ENCODE measurements around the gene ZNF225. TPM values are rescaled to one million over a fixed set of nuclear protein-coding genes. Genes with fewer than 3 reads are reported as not detected.

ZNF225 gene
- total RNA-seq, 2 experiments from 2014 or later = 7.8 to 9.2 TPM

DNA sequence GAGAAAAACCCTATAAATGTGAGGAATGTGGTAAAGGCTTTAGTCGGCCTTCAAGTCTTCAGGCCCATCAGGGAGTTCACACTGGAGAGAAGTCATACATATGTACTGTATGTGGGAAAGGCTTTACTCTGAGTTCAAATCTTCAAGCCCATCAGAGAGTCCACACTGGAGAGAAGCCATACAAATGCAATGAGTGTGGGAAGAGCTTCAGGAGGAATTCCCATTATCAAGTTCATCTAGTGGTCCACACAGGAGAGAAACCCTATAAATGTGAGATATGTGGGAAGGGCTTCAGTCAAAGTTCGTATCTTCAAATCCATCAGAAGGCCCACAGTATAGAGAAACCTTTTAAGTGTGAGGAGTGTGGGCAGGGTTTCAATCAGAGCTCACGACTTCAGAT lies 63.4 kb downstream of the ZNF225 start:
- H3K4me3 Mint-ChIP-seq = no peak overlapping the region
- H3K27me3 Mint-ChIP-seq = no peaks in the 10 kb centered on the region
- peaks cover 53% of the 10 kb centered on the region for H3K9me3 Mint-ChIP-seq
- DNase-seq (no peak), ATAC-seq (ENCODE audit: low read depth) (no peak)
- no peaks in the 10 kb centered on the region for H3K4me1 Mint-ChIP-seq
- H3K36me3 Mint-ChIP-seq = peaks cover 64% of the 10 kb centered on the region
- POLR2A ChIA-PET = no interaction called here
- H3K27ac Mint-ChIP-seq = no peak overlapping the region

DNA sequence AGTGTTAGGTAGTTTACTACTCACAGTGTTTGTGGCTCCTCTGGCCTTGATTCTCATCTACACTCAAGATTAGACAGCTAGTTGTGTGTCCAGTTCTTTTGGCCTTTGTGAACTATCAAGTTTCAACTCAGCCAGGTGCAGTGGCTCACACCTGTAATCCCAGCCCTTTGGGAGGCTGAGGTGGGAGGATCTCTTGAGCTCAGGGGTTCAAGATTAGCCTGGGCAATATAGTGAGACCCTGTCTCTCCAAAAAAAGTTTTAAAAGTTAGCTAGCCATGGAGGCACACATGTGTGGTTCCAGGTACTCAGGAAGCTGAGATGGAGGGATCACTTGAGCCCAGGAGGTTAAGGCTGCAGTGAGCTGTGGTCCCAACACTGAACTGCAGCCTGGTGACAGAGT lies 67.8 kb downstream of the ZNF225 start:
- Mint-ChIP-seq H3K36me3 (peaks cover 21% of the 10 kb centered on the region), H3K4me3 (no peak overlapping the region), H3K27ac (no peak overlapping the region), H3K27me3 (no peaks in the 10 kb centered on the region), H3K9me3 (peaks cover 35% of the 10 kb centered on the region), H3K4me1 (no peaks in the 10 kb centered on the region)
- DNase-seq = no peak
- ATAC-seq (ENCODE audit: low read depth) = no peak
- POLR2A ChIA-PET = no interaction called here

DNA sequence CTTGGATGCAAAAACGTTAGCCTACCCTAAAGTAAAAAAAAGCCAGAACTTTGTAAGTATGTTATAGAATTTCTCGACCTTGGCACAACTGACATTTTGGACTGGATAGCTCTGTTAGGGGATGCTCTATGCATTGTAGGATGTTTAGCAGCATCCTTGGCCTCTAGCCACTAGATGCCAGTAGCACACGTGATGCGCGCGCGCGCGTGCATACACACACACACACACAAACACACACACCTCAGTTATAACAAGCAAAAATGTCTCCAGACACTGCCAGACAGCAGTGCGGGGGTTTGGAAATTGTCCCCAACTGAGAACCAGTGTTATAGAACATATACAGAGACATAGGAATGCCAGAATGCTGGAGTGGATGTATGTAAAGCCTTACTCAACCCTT lies 68.9 kb downstream of the ZNF225 start:
- DNase-seq = no peak

More for the DNA sequence above, 68.9 kb downstream of the ZNF225 start:
- no peak overlapping the region for H3K4me3 Mint-ChIP-seq
- ATAC-seq (ENCODE audit: low read depth) = no peak
- H3K36me3 Mint-ChIP-seq = peaks cover 9% of the 10 kb centered on the region
- H3K27me3 Mint-ChIP-seq = no peaks in the 10 kb centered on the region
- peaks cover 26% of the 10 kb centered on the region for H3K9me3 Mint-ChIP-seq
- no peak overlapping the region for H3K27ac Mint-ChIP-seq
- POLR2A ChIA-PET = no interaction called here
- no peaks in the 10 kb centered on the region for H3K4me1 Mint-ChIP-seq

Other genes with a start within 250 kb of the ZNF225 start
- 1 to 10 TPM; 4.5 to 6.8 TPM for gene ZNF404, start 229.4 kb upstream of the ZNF225 start, total RNA-seq
- 10 to 100 TPM; 21.0 to 22.4 TPM for gene ZNF45, start 178.1 kb upstream of the ZNF225 start, total RNA-seq
- gene ZNF221, start 162.2 kb upstream of the ZNF225 start, total RNA-seq = 1 to 10 TPM; 2.9 to 3.7 TPM
- 10 to 100 TPM; 12.3 to 12.9 TPM for gene ZNF155, start 129.2 kb upstream of the ZNF225 start, total RNA-seq
- 1 to 10 TPM; 9.2 to 9.7 TPM for gene ZNF230, start 110.4 kb upstream of the ZNF225 start, total RNA-seq
- gene ZNF222, start 88.0 kb upstream of the ZNF225 start, total RNA-seq = 1 to 10 TPM; 7.8 to 7.9 TPM
- 1 to 10 TPM; 2.2 to 3.3 TPM for gene ZNF223, start 61.4 kb upstream of the ZNF225 start, total RNA-seq
- gene ZNF284, start 41.2 kb upstream of the ZNF225 start, total RNA-seq = 1 to 10 TPM; 3.9 to 4.1 TPM
- 10 to 100 TPM; 55.3 to 58.2 TPM for gene ZNF224, start 19.0 kb upstream of the ZNF225 start, total RNA-seq
- 10 to 100 TPM; 16.4 to 18.2 TPM for gene ZNF234, start 28.2 kb downstream of the ZNF225 start, total RNA-seq
- gene ZNF226, start 51.7 kb downstream of the ZNF225 start, total RNA-seq = 10 to 100 TPM; 26.2 to 28.0 TPM
- 10 to 100 TPM; 40.6 to 42.2 TPM for gene ZNF227, start 99.1 kb downstream of the ZNF225 start, total RNA-seq
- gene ZNF233, start 146.5 kb downstream of the ZNF225 start, total RNA-seq = 1 to 10 TPM; 1.0 to 1.6 TPM
- 1 to 10 TPM; 8.8 to 9.4 TPM for gene ZNF235, start 191.6 kb downstream of the ZNF225 start, total RNA-seq
- under 1 TPM; 0.28 to 0.30 TPM for gene ZNF112, start 243.3 kb downstream of the ZNF225 start, total RNA-seq